H9 (cell line): ENCODE measurements around the gene ACER1. TPM values are rescaled to one million over a fixed set of nuclear protein-coding genes. Genes with fewer than 3 reads are reported as not detected.

Source experiments
- DNase-seq: peaks from one replicate; pipeline ENCODE4 v3.0.0-alpha.2; 2017
- H2AFZ ChIP-seq: one replicate; pipeline ENCODE4 v1.6.1; 2013; ENCODE audit warnings: mild to moderate bottlenecking, low read length, control low read depth, moderate library complexity
- H2AK5ac ChIP-seq: 2 replicates; pipeline ENCODE4 v1.6.1; 2013; ENCODE audit warnings: low read length, control low read depth, mixed read lengths; ENCODE audit not compliant: insufficient read length
- H2BK120ac ChIP-seq: one replicate; pipeline ENCODE4 v1.6.1; 2013; ENCODE audit warnings: low read depth, mild to moderate bottlenecking, low read length, control low read depth, inconsistent platforms; ENCODE audit not compliant: poor library complexity, severe bottlenecking
- H2BK12ac ChIP-seq: 2 replicates; pipeline ENCODE4 v1.6.1; 2013; ENCODE audit warnings: low read length, control low read depth, mixed read lengths, low read depth; ENCODE audit not compliant: insufficient read length
- H2BK15ac ChIP-seq: 2 replicates; pipeline ENCODE4 v1.6.1; 2013; ENCODE audit warnings: low read depth, low read length, control low read depth
- H2BK20ac ChIP-seq: one replicate; pipeline ENCODE4 v1.6.1; 2013; ENCODE audit warnings: low read depth, mild to moderate bottlenecking, low read length, control low read depth, inconsistent platforms; ENCODE audit not compliant: poor library complexity, severe bottlenecking
- H2BK5ac ChIP-seq: 2 replicates; pipeline ENCODE4 v1.6.1; 2013; ENCODE audit warnings: low read length, control low read depth, mixed read lengths; ENCODE audit not compliant: insufficient read length
- H3K14ac ChIP-seq: 2 replicates; pipeline ENCODE4 v1.6.1; 2013; ENCODE audit warnings: low read length, control low read depth; ENCODE audit not compliant: insufficient read depth
- H3K18ac ChIP-seq: 2 replicates; pipeline ENCODE4 v1.6.1; 2013; ENCODE audit warnings: low read depth, mild to moderate bottlenecking, mixed read lengths, low read length, control low read depth; ENCODE audit not compliant: insufficient read length
- H3K23ac ChIP-seq: 2 replicates; pipeline ENCODE4 v1.6.1; 2013; ENCODE audit warnings: low read length, control low read depth, mixed read lengths, low read depth; ENCODE audit not compliant: insufficient read length
- H3K23me2 ChIP-seq: 2 replicates; pipeline ENCODE4 v1.6.1; 2013; ENCODE audit warnings: low read depth, mild to moderate bottlenecking, mixed read lengths, low read length, control low read depth; ENCODE audit not compliant: insufficient read length, poor library complexity, severe bottlenecking
- H3K27ac ChIP-seq: 2 replicates; pipeline ENCODE4 v1.5.1; 2013; ENCODE audit warnings: low read length, control low read depth, mixed read lengths, low read depth; ENCODE audit not compliant: insufficient read length
- H3K27me3 ChIP-seq: 2 replicates; pipeline ENCODE4 v1.6.1; 2013; ENCODE audit warnings: low read length, control low read depth, inconsistent platforms; ENCODE audit not compliant: insufficient read depth
- H3K4ac ChIP-seq: 2 replicates; pipeline ENCODE4 v1.6.1; 2013; ENCODE audit warnings: low read depth, mild to moderate bottlenecking, control low read depth, inconsistent platforms, low read length, moderate library complexity
- H3K4me1 ChIP-seq: 2 replicates; pipeline ENCODE4 v1.6.1; 2013; ENCODE audit warnings: low read length, control low read depth, inconsistent platforms; ENCODE audit not compliant: insufficient read depth
- H3K4me2 ChIP-seq: 2 replicates; pipeline ENCODE4 v1.6.1; 2013; ENCODE audit warnings: low read length, control low read depth, mixed read lengths; ENCODE audit not compliant: insufficient read length, insufficient read depth
- H3K56ac ChIP-seq: 2 replicates; pipeline ENCODE4 v1.6.1; 2013; ENCODE audit warnings: low read depth, mild to moderate bottlenecking, mixed read lengths, low read length, control low read depth; ENCODE audit not compliant: insufficient read length
- H3K79me1 ChIP-seq: 2 replicates; pipeline ENCODE4 v1.6.1; 2013; ENCODE audit warnings: low read depth, mild to moderate bottlenecking, moderate library complexity, low read length, control low read depth, inconsistent platforms; ENCODE audit not compliant: insufficient read depth, poor library complexity, severe bottlenecking
- H3K79me2 ChIP-seq: 2 replicates; pipeline ENCODE4 v1.6.1; 2013; ENCODE audit warnings: low read length, control low read depth, inconsistent platforms; ENCODE audit not compliant: insufficient read depth
- H3K9ac ChIP-seq: 2 replicates; pipeline ENCODE4 v1.6.1; 2013; ENCODE audit warnings: low read length, control low read depth, mixed read lengths; ENCODE audit not compliant: insufficient read length; ENCODE audit errors: extremely low read depth
- H3K9me3 ChIP-seq: one replicate; pipeline ENCODE4 v1.6.1; 2013; ENCODE audit warnings: low read depth, low read length, inconsistent platforms; ENCODE audit not compliant: control insufficient read depth
- H3T11ph ChIP-seq: one replicate; pipeline ENCODE4 v1.6.1; 2013; ENCODE audit warnings: mild to moderate bottlenecking, low read length, control low read depth, inconsistent platforms
- H4K20me1 ChIP-seq: one replicate; pipeline ENCODE4 v1.6.1; 2013; ENCODE audit not compliant: control insufficient read depth, insufficient read length, insufficient read depth
- H4K5ac ChIP-seq: 2 replicates; pipeline ENCODE4 v1.6.1; 2013; ENCODE audit warnings: low read depth, mild to moderate bottlenecking, mixed read lengths, low read length, control low read depth; ENCODE audit not compliant: insufficient read length
- H4K8ac ChIP-seq: replicated peaks from 2 replicates; pipeline ENCODE4 v1.6.1; 2013; ENCODE audit warnings: low read length, control low read depth, mixed read lengths, low read depth; ENCODE audit not compliant: insufficient read length
- H4K91ac ChIP-seq: 2 replicates; pipeline ENCODE4 v1.6.1; 2013; ENCODE audit warnings: low read depth, mild to moderate bottlenecking, moderate library complexity, mixed read lengths, low read length, control low read depth; ENCODE audit not compliant: insufficient read length
- H3K27ac Mint-ChIP-seq, 3 experiments: 2 replicates in 2 of 3; 3 replicates in 1 of 3; pipeline ENCODE4 v1.8.0; 2020 to 2021; ENCODE audit warnings: mixed read lengths in 3 of 3, mild to moderate bottlenecking in 1 of 3, moderate library complexity in 1 of 3
- H3K27me3 Mint-ChIP-seq: 2 replicates; pipeline ENCODE4 v1.8.0; 2021; ENCODE audit warnings: low read depth, mild to moderate bottlenecking, moderate library complexity, mixed read lengths
- H3K36me3 Mint-ChIP-seq, 3 experiments: 2 replicates in 2 of 3; 3 replicates in 1 of 3; pipeline ENCODE4 v1.8.0; 2020 to 2021; ENCODE audit warnings: low read depth in 3 of 3, mixed read lengths in 3 of 3; ENCODE audit not compliant: insufficient read depth in 1 of 3
- H3K4me1 Mint-ChIP-seq, 2 experiments: 2 replicates each; pipeline ENCODE4 v1.8.0; 2020; ENCODE audit warnings: mixed read lengths in 2 of 2
- H3K4me3 Mint-ChIP-seq, 2 experiments: 2 replicates in 1 of 2; 3 replicates in 1 of 2; pipeline ENCODE4 v1.8.0; 2020 to 2021; ENCODE audit warnings: mild to moderate bottlenecking in 2 of 2, mixed read lengths in 2 of 2, moderate library complexity in 1 of 2
- H3K9me3 Mint-ChIP-seq, 2 experiments: 2 replicates in 1 of 2; 3 replicates in 1 of 2; pipeline ENCODE4 v1.8.0; 2020; ENCODE audit warnings: mild to moderate bottlenecking in 2 of 2, mixed read lengths in 2 of 2, moderate library complexity in 1 of 2
- WGBS: extraction: QIAGEN DNeasy Blood & Tissue Kit; methylation state at CpG from one replicate; pipeline ENCODE4 v1.1.7; 2013; ENCODE audit warnings: missing lambda C conversion rate, low lambda C conversion rate, mixed read lengths; ENCODE audit not compliant: insufficient read length; ENCODE audit errors: extremely low coverage; 5-methylcytosine and 5-hydroxymethylcytosine counted together
- total RNA-seq: library from RNA; stranded (reverse); gene quantifications from 2 replicates; pipeline ENCODE4 v1.2.1, GENCODE V29; 2021
- TF ChIP-seq, protein P1 (sequence below): fragments of 200-600 bp; sonication (generic); conservative IDR thresholded peaks from 3 replicates; pipeline ENCODE4 v1.8.0; 2021; ENCODE audit warnings: antibody characterized with exemption, mild to moderate bottlenecking

Gene ACER1
- total RNA-seq, 1 experiment from 2014 or later = not detected

DNA sequence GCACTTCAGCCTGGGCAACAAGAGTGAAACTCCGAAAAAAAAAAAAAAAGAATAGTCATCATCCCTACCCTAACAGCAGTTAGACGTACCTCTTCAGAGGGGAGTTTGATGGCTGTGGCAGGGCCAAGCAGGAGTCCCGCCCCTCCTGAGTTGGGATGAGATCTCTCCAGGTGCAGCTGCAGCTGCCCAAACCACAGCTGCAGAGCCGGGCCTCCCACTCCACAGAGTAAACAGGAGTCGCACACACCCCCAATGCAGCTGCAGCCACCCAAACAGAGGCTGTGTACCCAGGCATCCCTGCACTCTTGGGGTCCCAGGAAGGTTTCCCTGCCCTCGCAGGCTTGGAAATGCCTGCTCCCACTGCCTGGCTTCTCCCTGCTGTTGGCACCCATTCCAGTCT, 36.2 kb downstream of the ACER1 start:
- no peak overlapping the region for H4K91ac ChIP-seq
- Mint-ChIP-seq H3K4me1 (no peaks in the 10 kb centered on the region), H3K36me3 (peaks cover 4 to 9% (median 9%) of the 10 kb centered on the region in 3 experiments; a peak in 6 of 7 replicates), H3K27ac (no peak overlapping the region), H3K9me3 (peaks cover 46 to 64% of the 10 kb centered on the region in 2 experiments), H3K4me3 (no peak overlapping the region), H3K27me3 (peaks cover 25% of the 10 kb centered on the region)
- no peak overlapping the region for H2BK5ac ChIP-seq
- no CpG with 5 or more reads among the region's 6 CpGs for WGBS
- no peak overlapping the region for H3K4ac ChIP-seq
- H3K4me2 ChIP-seq = no peak overlapping the region
- DNase-seq = no peak
- H3K27me3 ChIP-seq = no peaks in the 10 kb centered on the region
- H3K23ac ChIP-seq = no peak overlapping the region
- H3T11ph ChIP-seq = no peak overlapping the region
- H3K27ac ChIP-seq = no peak overlapping the region
- H3K79me1 ChIP-seq = no peaks in the 10 kb centered on the region
- no peak overlapping the region for H3K14ac ChIP-seq
- H4K8ac ChIP-seq = no peak overlapping the region
- H2BK120ac ChIP-seq = no peak overlapping the region
- no peak overlapping the region for H2BK12ac ChIP-seq
- no peaks in the 10 kb centered on the region for H3K79me2 ChIP-seq
- no peak overlapping the region for H2BK20ac ChIP-seq
- no peaks in the 10 kb centered on the region for H4K20me1 ChIP-seq
- no peak overlapping the region for H2AK5ac ChIP-seq
- no peak overlapping the region for H3K56ac ChIP-seq
- H4K5ac ChIP-seq = no peak overlapping the region
- peaks cover 29% of the 10 kb centered on the region for H3K9me3 ChIP-seq
- no peak overlapping the region for H3K18ac ChIP-seq
- TF ChIP-seq, protein P1, sequence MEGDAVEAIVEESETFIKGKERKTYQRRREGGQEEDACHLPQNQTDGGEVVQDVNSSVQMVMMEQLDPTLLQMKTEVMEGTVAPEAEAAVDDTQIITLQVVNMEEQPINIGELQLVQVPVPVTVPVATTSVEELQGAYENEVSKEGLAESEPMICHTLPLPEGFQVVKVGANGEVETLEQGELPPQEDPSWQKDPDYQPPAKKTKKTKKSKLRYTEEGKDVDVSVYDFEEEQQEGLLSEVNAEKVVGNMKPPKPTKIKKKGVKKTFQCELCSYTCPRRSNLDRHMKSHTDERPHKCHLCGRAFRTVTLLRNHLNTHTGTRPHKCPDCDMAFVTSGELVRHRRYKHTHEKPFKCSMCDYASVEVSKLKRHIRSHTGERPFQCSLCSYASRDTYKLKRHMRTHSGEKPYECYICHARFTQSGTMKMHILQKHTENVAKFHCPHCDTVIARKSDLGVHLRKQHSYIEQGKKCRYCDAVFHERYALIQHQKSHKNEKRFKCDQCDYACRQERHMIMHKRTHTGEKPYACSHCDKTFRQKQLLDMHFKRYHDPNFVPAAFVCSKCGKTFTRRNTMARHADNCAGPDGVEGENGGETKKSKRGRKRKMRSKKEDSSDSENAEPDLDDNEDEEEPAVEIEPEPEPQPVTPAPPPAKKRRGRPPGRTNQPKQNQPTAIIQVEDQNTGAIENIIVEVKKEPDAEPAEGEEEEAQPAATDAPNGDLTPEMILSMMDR = no peak
- H3K4me1 ChIP-seq = no peaks in the 10 kb centered on the region
- no peak overlapping the region for H2AFZ ChIP-seq
- no peak overlapping the region for H3K9ac ChIP-seq
- H3K23me2 ChIP-seq = no peaks in the 10 kb centered on the region
- no peak overlapping the region for H2BK15ac ChIP-seq
